H9 (cell line): ENCODE measurements around the gene TRAK2. TPM values are rescaled to one million over a fixed set of nuclear protein-coding genes. Genes with fewer than 3 reads are reported as not detected.
A peak's percentile ranks its signal among the peaks of the same experiment; 100 is the strongest.
"Not testable (repeated sequence)": the region's sequence is repeated elsewhere in the genome, so short reads cannot be mapped to it uniquely, and the experiment has no call there.

Source experiments
- DNase-seq: peaks from one replicate; pipeline ENCODE4 v3.0.0-alpha.2; 2017
- H2AFZ ChIP-seq: one replicate; pipeline ENCODE4 v1.6.1; 2013; ENCODE audit warnings: mild to moderate bottlenecking, low read length, control low read depth, moderate library complexity
- H2AK5ac ChIP-seq: 2 replicates; pipeline ENCODE4 v1.6.1; 2013; ENCODE audit warnings: low read length, control low read depth, mixed read lengths; ENCODE audit not compliant: insufficient read length
- H2BK120ac ChIP-seq: one replicate; pipeline ENCODE4 v1.6.1; 2013; ENCODE audit warnings: low read depth, mild to moderate bottlenecking, low read length, control low read depth, inconsistent platforms; ENCODE audit not compliant: poor library complexity, severe bottlenecking
- H2BK12ac ChIP-seq: 2 replicates; pipeline ENCODE4 v1.6.1; 2013; ENCODE audit warnings: low read length, control low read depth, mixed read lengths, low read depth; ENCODE audit not compliant: insufficient read length
- H2BK15ac ChIP-seq: 2 replicates; pipeline ENCODE4 v1.6.1; 2013; ENCODE audit warnings: low read depth, low read length, control low read depth
- H2BK20ac ChIP-seq: one replicate; pipeline ENCODE4 v1.6.1; 2013; ENCODE audit warnings: low read depth, mild to moderate bottlenecking, low read length, control low read depth, inconsistent platforms; ENCODE audit not compliant: poor library complexity, severe bottlenecking
- H2BK5ac ChIP-seq: 2 replicates; pipeline ENCODE4 v1.6.1; 2013; ENCODE audit warnings: low read length, control low read depth, mixed read lengths; ENCODE audit not compliant: insufficient read length
- H3K14ac ChIP-seq: 2 replicates; pipeline ENCODE4 v1.6.1; 2013; ENCODE audit warnings: low read length, control low read depth; ENCODE audit not compliant: insufficient read depth
- H3K18ac ChIP-seq: 2 replicates; pipeline ENCODE4 v1.6.1; 2013; ENCODE audit warnings: low read depth, mild to moderate bottlenecking, mixed read lengths, low read length, control low read depth; ENCODE audit not compliant: insufficient read length
- H3K23ac ChIP-seq: 2 replicates; pipeline ENCODE4 v1.6.1; 2013; ENCODE audit warnings: low read length, control low read depth, mixed read lengths, low read depth; ENCODE audit not compliant: insufficient read length
- H3K23me2 ChIP-seq: 2 replicates; pipeline ENCODE4 v1.6.1; 2013; ENCODE audit warnings: low read depth, mild to moderate bottlenecking, mixed read lengths, low read length, control low read depth; ENCODE audit not compliant: insufficient read length, poor library complexity, severe bottlenecking
- H3K27ac ChIP-seq: 2 replicates; pipeline ENCODE4 v1.5.1; 2013; ENCODE audit warnings: low read length, control low read depth, mixed read lengths, low read depth; ENCODE audit not compliant: insufficient read length
- H3K27me3 ChIP-seq: 2 replicates; pipeline ENCODE4 v1.6.1; 2013; ENCODE audit warnings: low read length, control low read depth, inconsistent platforms; ENCODE audit not compliant: insufficient read depth
- H3K4ac ChIP-seq: 2 replicates; pipeline ENCODE4 v1.6.1; 2013; ENCODE audit warnings: low read depth, mild to moderate bottlenecking, control low read depth, inconsistent platforms, low read length, moderate library complexity
- H3K4me1 ChIP-seq: 2 replicates; pipeline ENCODE4 v1.6.1; 2013; ENCODE audit warnings: low read length, control low read depth, inconsistent platforms; ENCODE audit not compliant: insufficient read depth
- H3K4me2 ChIP-seq: 2 replicates; pipeline ENCODE4 v1.6.1; 2013; ENCODE audit warnings: low read length, control low read depth, mixed read lengths; ENCODE audit not compliant: insufficient read length, insufficient read depth
- H3K56ac ChIP-seq: 2 replicates; pipeline ENCODE4 v1.6.1; 2013; ENCODE audit warnings: low read depth, mild to moderate bottlenecking, mixed read lengths, low read length, control low read depth; ENCODE audit not compliant: insufficient read length
- H3K79me1 ChIP-seq: 2 replicates; pipeline ENCODE4 v1.6.1; 2013; ENCODE audit warnings: low read depth, mild to moderate bottlenecking, moderate library complexity, low read length, control low read depth, inconsistent platforms; ENCODE audit not compliant: insufficient read depth, poor library complexity, severe bottlenecking
- H3K79me2 ChIP-seq: 2 replicates; pipeline ENCODE4 v1.6.1; 2013; ENCODE audit warnings: low read length, control low read depth, inconsistent platforms; ENCODE audit not compliant: insufficient read depth
- H3K9ac ChIP-seq: 2 replicates; pipeline ENCODE4 v1.6.1; 2013; ENCODE audit warnings: low read length, control low read depth, mixed read lengths; ENCODE audit not compliant: insufficient read length; ENCODE audit errors: extremely low read depth
- H3K9me3 ChIP-seq: one replicate; pipeline ENCODE4 v1.6.1; 2013; ENCODE audit warnings: low read depth, low read length, inconsistent platforms; ENCODE audit not compliant: control insufficient read depth
- H3T11ph ChIP-seq: one replicate; pipeline ENCODE4 v1.6.1; 2013; ENCODE audit warnings: mild to moderate bottlenecking, low read length, control low read depth, inconsistent platforms
- H4K20me1 ChIP-seq: one replicate; pipeline ENCODE4 v1.6.1; 2013; ENCODE audit not compliant: control insufficient read depth, insufficient read length, insufficient read depth
- H4K5ac ChIP-seq: 2 replicates; pipeline ENCODE4 v1.6.1; 2013; ENCODE audit warnings: low read depth, mild to moderate bottlenecking, mixed read lengths, low read length, control low read depth; ENCODE audit not compliant: insufficient read length
- H4K8ac ChIP-seq: replicated peaks from 2 replicates; pipeline ENCODE4 v1.6.1; 2013; ENCODE audit warnings: low read length, control low read depth, mixed read lengths, low read depth; ENCODE audit not compliant: insufficient read length
- H4K91ac ChIP-seq: 2 replicates; pipeline ENCODE4 v1.6.1; 2013; ENCODE audit warnings: low read depth, mild to moderate bottlenecking, moderate library complexity, mixed read lengths, low read length, control low read depth; ENCODE audit not compliant: insufficient read length
- H3K27ac Mint-ChIP-seq, 3 experiments: 2 replicates in 2 of 3; 3 replicates in 1 of 3; pipeline ENCODE4 v1.8.0; 2020 to 2021; ENCODE audit warnings: mixed read lengths in 3 of 3, mild to moderate bottlenecking in 1 of 3, moderate library complexity in 1 of 3
- H3K27me3 Mint-ChIP-seq: 2 replicates; pipeline ENCODE4 v1.8.0; 2021; ENCODE audit warnings: low read depth, mild to moderate bottlenecking, moderate library complexity, mixed read lengths
- H3K36me3 Mint-ChIP-seq, 3 experiments: 2 replicates in 2 of 3; 3 replicates in 1 of 3; pipeline ENCODE4 v1.8.0; 2020 to 2021; ENCODE audit warnings: low read depth in 3 of 3, mixed read lengths in 3 of 3; ENCODE audit not compliant: insufficient read depth in 1 of 3
- H3K4me1 Mint-ChIP-seq, 2 experiments: 2 replicates each; pipeline ENCODE4 v1.8.0; 2020; ENCODE audit warnings: mixed read lengths in 2 of 2
- H3K4me3 Mint-ChIP-seq, 2 experiments: 2 replicates in 1 of 2; 3 replicates in 1 of 2; pipeline ENCODE4 v1.8.0; 2020 to 2021; ENCODE audit warnings: mild to moderate bottlenecking in 2 of 2, mixed read lengths in 2 of 2, moderate library complexity in 1 of 2
- H3K9me3 Mint-ChIP-seq, 2 experiments: 2 replicates in 1 of 2; 3 replicates in 1 of 2; pipeline ENCODE4 v1.8.0; 2020; ENCODE audit warnings: mild to moderate bottlenecking in 2 of 2, mixed read lengths in 2 of 2, moderate library complexity in 1 of 2
- WGBS: extraction: QIAGEN DNeasy Blood & Tissue Kit; methylation state at CpG from one replicate; pipeline ENCODE4 v1.1.7; 2013; ENCODE audit warnings: missing lambda C conversion rate, low lambda C conversion rate, mixed read lengths; ENCODE audit not compliant: insufficient read length; ENCODE audit errors: extremely low coverage; 5-methylcytosine and 5-hydroxymethylcytosine counted together
- total RNA-seq: library from RNA; stranded (reverse); gene quantifications from 2 replicates; pipeline ENCODE4 v1.2.1, GENCODE V29; 2021
- TF ChIP-seq, protein P1 (sequence below): fragments of 200-600 bp; sonication (generic); conservative IDR thresholded peaks from 3 replicates; pipeline ENCODE4 v1.8.0; 2021; ENCODE audit warnings: antibody characterized with exemption, mild to moderate bottlenecking

The TRAK2 gene
- total RNA-seq, 1 experiment from 2014 or later: 14.2 TPM

DNA sequence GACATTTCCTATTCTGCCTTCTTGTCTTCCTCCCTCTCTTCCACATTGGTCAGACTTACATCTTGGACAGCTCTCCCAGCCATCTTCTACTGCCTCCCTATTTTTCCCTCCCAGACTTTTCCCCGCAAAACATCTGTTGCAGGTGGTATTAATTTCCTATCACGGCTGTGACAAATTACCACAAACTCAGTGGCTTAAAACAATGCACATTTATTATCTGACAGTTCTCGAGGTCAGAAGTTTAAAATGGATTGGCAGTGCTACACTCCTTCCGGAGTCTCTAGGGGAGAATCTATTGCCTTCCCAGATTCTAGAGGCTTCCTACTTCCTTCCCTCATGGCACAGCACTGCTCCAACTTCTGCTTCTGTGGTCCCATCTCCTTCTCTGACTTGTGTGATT, 33.5 kb upstream of the TRAK2 start:
- H3K4me1 ChIP-seq: no peaks in the 10 kb centered on the region; the same call in 1 of the 2 replicates
- H3K9ac ChIP-seq: no peak overlapping the region
- no peaks in the 10 kb centered on the region for H3K23me2 ChIP-seq
- DNase-seq: no peak
- no peaks in the 10 kb centered on the region for H3K27me3 ChIP-seq
- H2BK5ac ChIP-seq: no peak overlapping the region
- H3K14ac ChIP-seq: no peak overlapping the region
- no peaks in the 10 kb centered on the region for H3K79me2 ChIP-seq
- H3K79me1 ChIP-seq: no peaks in the 10 kb centered on the region
- no peak overlapping the region for H2BK20ac ChIP-seq
- H4K8ac ChIP-seq: no peak overlapping the region
- H3K4me2 ChIP-seq: no peak overlapping the region
- H2AFZ ChIP-seq: no peak overlapping the region
- no peak overlapping the region for H4K5ac ChIP-seq
- no peak overlapping the region for H3K23ac ChIP-seq
- no peaks in the 10 kb centered on the region for H4K20me1 ChIP-seq
- no peak overlapping the region for H3K27ac ChIP-seq
- no peak overlapping the region for H3K18ac ChIP-seq
- no peaks in the 10 kb centered on the region for H3K27me3 Mint-ChIP-seq
- peaks cover 8 to 21% (median 11%) of the 10 kb centered on the region in 3 experiments for H3K36me3 Mint-ChIP-seq
- H2BK120ac ChIP-seq: no peak overlapping the region
- H3K9me3 Mint-ChIP-seq: peaks cover 2 to 3% of the 10 kb centered on the region in 2 experiments; a peak in 3 of 5 replicates
- H3T11ph ChIP-seq: no peak overlapping the region
- H3K4me1 Mint-ChIP-seq: peaks cover 6 to 8% of the 10 kb centered on the region in 2 experiments
- no peak overlapping the region for H3K4me3 Mint-ChIP-seq
- no peak overlapping the region for H3K56ac ChIP-seq
- H3K4ac ChIP-seq: no peak overlapping the region
- H2BK12ac ChIP-seq: no peak overlapping the region
- no CpG with 5 or more reads among the region's 4 CpGs for WGBS
- H2BK15ac ChIP-seq: no peak overlapping the region
- H2AK5ac ChIP-seq: no peak overlapping the region
- TF ChIP-seq, protein P1, sequence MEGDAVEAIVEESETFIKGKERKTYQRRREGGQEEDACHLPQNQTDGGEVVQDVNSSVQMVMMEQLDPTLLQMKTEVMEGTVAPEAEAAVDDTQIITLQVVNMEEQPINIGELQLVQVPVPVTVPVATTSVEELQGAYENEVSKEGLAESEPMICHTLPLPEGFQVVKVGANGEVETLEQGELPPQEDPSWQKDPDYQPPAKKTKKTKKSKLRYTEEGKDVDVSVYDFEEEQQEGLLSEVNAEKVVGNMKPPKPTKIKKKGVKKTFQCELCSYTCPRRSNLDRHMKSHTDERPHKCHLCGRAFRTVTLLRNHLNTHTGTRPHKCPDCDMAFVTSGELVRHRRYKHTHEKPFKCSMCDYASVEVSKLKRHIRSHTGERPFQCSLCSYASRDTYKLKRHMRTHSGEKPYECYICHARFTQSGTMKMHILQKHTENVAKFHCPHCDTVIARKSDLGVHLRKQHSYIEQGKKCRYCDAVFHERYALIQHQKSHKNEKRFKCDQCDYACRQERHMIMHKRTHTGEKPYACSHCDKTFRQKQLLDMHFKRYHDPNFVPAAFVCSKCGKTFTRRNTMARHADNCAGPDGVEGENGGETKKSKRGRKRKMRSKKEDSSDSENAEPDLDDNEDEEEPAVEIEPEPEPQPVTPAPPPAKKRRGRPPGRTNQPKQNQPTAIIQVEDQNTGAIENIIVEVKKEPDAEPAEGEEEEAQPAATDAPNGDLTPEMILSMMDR: no peak
- no peaks in the 10 kb centered on the region for H3K9me3 ChIP-seq
- H4K91ac ChIP-seq: no peak overlapping the region
- no peak overlapping the region for H3K27ac Mint-ChIP-seq

DNA sequence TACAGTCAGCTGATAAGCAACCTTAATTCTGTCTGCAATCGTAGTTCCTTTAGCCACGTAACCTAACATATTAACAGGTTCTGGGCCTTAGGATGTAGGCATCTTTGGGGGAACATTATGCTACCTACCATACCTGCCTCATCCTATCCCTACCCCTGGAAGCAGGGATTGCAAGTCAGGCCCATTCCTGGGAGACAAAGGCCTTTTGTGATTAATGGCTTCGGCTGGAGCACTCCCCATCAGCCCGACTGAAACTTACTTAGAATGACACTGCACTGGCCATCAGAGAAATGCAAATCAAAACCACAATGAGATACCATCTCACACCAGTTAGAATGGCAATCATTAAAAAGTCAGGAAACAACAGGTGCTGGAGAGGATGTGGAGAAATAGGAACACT, 32.5 kb upstream of the TRAK2 start:
- H3T11ph ChIP-seq, H3K9me3 Mint-ChIP-seq, H4K8ac ChIP-seq, H2BK5ac ChIP-seq, H3K4me1 ChIP-seq, H3K9ac ChIP-seq, H3K23ac ChIP-seq, H3K4ac ChIP-seq, H3K56ac ChIP-seq, H2AFZ ChIP-seq, H3K79me2 ChIP-seq, H2BK120ac ChIP-seq, H3K9me3 ChIP-seq, H3K23me2 ChIP-seq, H2BK12ac ChIP-seq, H2AK5ac ChIP-seq, H3K27me3 ChIP-seq, H3K18ac ChIP-seq, H3K79me1 ChIP-seq, H4K20me1 ChIP-seq, H3K27me3 Mint-ChIP-seq, H2BK20ac ChIP-seq, H2BK15ac ChIP-seq, H3K4me1 Mint-ChIP-seq, H4K91ac ChIP-seq, H3K14ac ChIP-seq, H3K4me3 Mint-ChIP-seq: not testable (repeated sequence)
- Histone ChIP-seq H4K5ac (peak overlapping the region; percentile 87), H3K4me2 (peak overlapping the region; percentile 16), H3K27ac (peak overlapping the region; percentile 65)
- peak; percentile 63 for DNase-seq
- H3K27ac Mint-ChIP-seq: peak overlapping the region in 2 of 3 experiments; percentile 76 to 93; a peak in 5 of 7 replicates
- WGBS: no CpG with 5 or more reads among the region's 4 CpGs
- peaks cover 8 to 21% (median 11%) of the 10 kb centered on the region in 3 experiments for H3K36me3 Mint-ChIP-seq
